HepG2 (cell line): ENCODE data around the gene RAB32. TPM values are rescaled to one million over a fixed set of nuclear protein-coding genes. Genes with fewer than 3 reads are reported as not detected.

Experiments used
- AGO1 ChIP-seq: fragments of 200-400 bp; formaldehyde crosslinking; IDR thresholded peaks from 2 replicates; pipeline ENCODE4 v1.6.1; 2017; ENCODE audit warnings: mild to moderate bottlenecking, low read depth, low read length, moderate library complexity; ENCODE audit not compliant: poor library complexity, severe bottlenecking
- ARHGAP35 ChIP-seq: sonication (generic); formaldehyde crosslinking; IDR thresholded peaks from 2 replicates; pipeline ENCODE4 v1.9.0; 2022; ENCODE audit warnings: mild to moderate bottlenecking, inconsistent platforms, moderate library complexity, missing genetic modification reagents, borderline replicate concordance
- HES4 ChIP-seq: sonication (generic); formaldehyde crosslinking; IDR thresholded peaks from 2 replicates; pipeline ENCODE4 v1.9.0; 2021; ENCODE audit warnings: mild to moderate bottlenecking, missing genetic modification reagents, borderline replicate concordance
- HNF4A ChIP-seq: sonication (generic); formaldehyde crosslinking; IDR thresholded peaks from 2 replicates; pipeline ENCODE4 v1.4.0; 2020; ENCODE audit warnings: missing genetic modification reagents
- MEIS2 ChIP-seq: sonication (generic); formaldehyde crosslinking; IDR thresholded peaks from 2 replicates; pipeline ENCODE4 v1.9.0; 2021; ENCODE audit warnings: mild to moderate bottlenecking, missing genetic modification reagents
- MZF1 ChIP-seq: sonication (generic); formaldehyde crosslinking; IDR thresholded peaks from 2 replicates; pipeline ENCODE4 v1.8.1; 2023; ENCODE audit warnings: mild to moderate bottlenecking, missing genetic modification reagents, borderline replicate concordance
- NR3C1 ChIP-seq: sonication (generic); formaldehyde crosslinking; IDR thresholded peaks from 2 replicates; pipeline ENCODE4 v1.4.0; 2020; ENCODE audit warnings: missing genetic modification reagents
- SPEN ChIP-seq: sonication (generic); formaldehyde crosslinking; IDR thresholded peaks from 2 replicates; pipeline ENCODE4 v1.5.1; 2020; ENCODE audit warnings: low read depth, mild to moderate bottlenecking, missing genetic modification reagents
- TBP ChIP-seq: sonication (generic); formaldehyde crosslinking; IDR thresholded peaks from 2 replicates; pipeline ENCODE4 v1.5.0; 2020; ENCODE audit warnings: missing genetic modification reagents
- TBX2 ChIP-seq: sonication (generic); formaldehyde crosslinking; IDR thresholded peaks from 2 replicates; pipeline ENCODE4 v1.5.0; 2020; ENCODE audit warnings: missing genetic modification reagents, mild to moderate bottlenecking, borderline replicate concordance
- ZFP41 ChIP-seq: sonication (generic); formaldehyde crosslinking; IDR thresholded peaks from 2 replicates; pipeline ENCODE4 v1.4.0; 2020; ENCODE audit warnings: mild to moderate bottlenecking, missing genetic modification reagents, borderline replicate concordance
- ZFY ChIP-seq: sonication (generic); formaldehyde crosslinking; IDR thresholded peaks from 2 replicates; pipeline ENCODE4 v1.4.0; 2020; ENCODE audit warnings: missing genetic modification reagents
- ZNF138 ChIP-seq: sonication (generic); formaldehyde crosslinking; IDR thresholded peaks from 2 replicates; pipeline ENCODE4 v1.5.0; 2020; ENCODE audit warnings: mild to moderate bottlenecking, low read depth, missing genetic modification reagents
- ZNF260 ChIP-seq: sonication (generic); formaldehyde crosslinking; IDR thresholded peaks from 2 replicates; pipeline ENCODE4 v1.4.0; 2020; ENCODE audit warnings: missing genetic modification reagents, low read depth, mild to moderate bottlenecking, borderline replicate concordance
- ZNF547 ChIP-seq: sonication (generic); formaldehyde crosslinking; IDR thresholded peaks from 2 replicates; pipeline ENCODE4 v1.5.1; 2020; ENCODE audit warnings: mild to moderate bottlenecking, missing genetic modification reagents
- ZNF616 ChIP-seq: sonication (generic); formaldehyde crosslinking; IDR thresholded peaks from 2 replicates; pipeline ENCODE4 v1.5.0; 2020; ENCODE audit warnings: low read depth, mild to moderate bottlenecking, missing genetic modification reagents
- ZNF703 ChIP-seq: sonication (generic); formaldehyde crosslinking; IDR thresholded peaks from 2 replicates; pipeline ENCODE4 v1.5.1; 2020; ENCODE audit warnings: missing genetic modification reagents, mild to moderate bottlenecking, moderate library complexity, borderline replicate concordance
- ZNF709 ChIP-seq: sonication (generic); formaldehyde crosslinking; IDR thresholded peaks from 2 replicates; pipeline ENCODE4 v1.5.0; 2020; ENCODE audit warnings: mild to moderate bottlenecking, missing genetic modification reagents
- ZNF790 ChIP-seq: sonication (generic); formaldehyde crosslinking; IDR thresholded peaks from 2 replicates; pipeline ENCODE4 v1.8.0; 2022; ENCODE audit warnings: missing genetic modification reagents, mild to moderate bottlenecking, borderline replicate concordance
- ZNF879 ChIP-seq: sonication (generic); formaldehyde crosslinking; IDR thresholded peaks from 2 replicates; pipeline ENCODE4 v1.8.1; 2023; ENCODE audit warnings: missing genetic modification reagents
- polyA plus RNA-seq, 8 experiments: library from polyadenylated mRNA; depleted of rRNA in 3 of 8; stranded (reverse) in 7 of 8; unstranded in 1 of 8; fragments of >200 nt; fragmentation: Illumina TruSeq in 4 of 8; extraction: Trizol in 4 of 8; gene quantifications; 2 replicates each; pipeline versions ENCODE4 v1.2.1 to v1.2.3, GENCODE V29; 2011 to 2016; ENCODE audit warnings: low read depth in 4 of 8, missing spikeins in 1 of 8, mixed read lengths in 1 of 8; ENCODE audit not compliant: insufficient read depth in 1 of 8
- total RNA-seq, 5 experiments: library from RNA; depleted of rRNA; stranded (reverse); fragments of >200 nt; fragmentation: Illumina TruSeq; extraction: Trizol; gene quantifications; 2 replicates each; pipeline ENCODE4 v1.2.3, GENCODE V29; 2016; ENCODE audit warnings: low read depth in 1 of 5
- TF ChIP-seq, protein P1 (sequence below): sonication (generic); formaldehyde crosslinking; IDR thresholded peaks from 2 replicates; pipeline ENCODE4 v1.4.0; 2020; ENCODE audit warnings: missing genetic modification reagents
- TF ChIP-seq, protein P2 (sequence below): sonication (generic); formaldehyde crosslinking; IDR thresholded peaks from 2 replicates; pipeline ENCODE4 v1.8.1; 2023; ENCODE audit warnings: mild to moderate bottlenecking, missing genetic modification reagents, borderline replicate concordance
- TF ChIP-seq, protein P3 (sequence below): sonication (generic); formaldehyde crosslinking; IDR thresholded peaks from 2 replicates; pipeline ENCODE4 v1.5.0; 2020; ENCODE audit warnings: missing genetic modification reagents
- TF ChIP-seq, protein P4 (sequence below): sonication (generic); formaldehyde crosslinking; IDR thresholded peaks from 2 replicates; pipeline ENCODE4 v1.8.0; 2022; ENCODE audit warnings: missing genetic modification reagents, low read depth, mild to moderate bottlenecking, borderline replicate concordance

Gene RAB32
- total and polyA plus RNA-seq, 2 of the 13 experiments (the other 11 are each of a cell fraction or from before 2014, with no cell fraction given), result 43.7 to 93.9 TPM

DNA sequence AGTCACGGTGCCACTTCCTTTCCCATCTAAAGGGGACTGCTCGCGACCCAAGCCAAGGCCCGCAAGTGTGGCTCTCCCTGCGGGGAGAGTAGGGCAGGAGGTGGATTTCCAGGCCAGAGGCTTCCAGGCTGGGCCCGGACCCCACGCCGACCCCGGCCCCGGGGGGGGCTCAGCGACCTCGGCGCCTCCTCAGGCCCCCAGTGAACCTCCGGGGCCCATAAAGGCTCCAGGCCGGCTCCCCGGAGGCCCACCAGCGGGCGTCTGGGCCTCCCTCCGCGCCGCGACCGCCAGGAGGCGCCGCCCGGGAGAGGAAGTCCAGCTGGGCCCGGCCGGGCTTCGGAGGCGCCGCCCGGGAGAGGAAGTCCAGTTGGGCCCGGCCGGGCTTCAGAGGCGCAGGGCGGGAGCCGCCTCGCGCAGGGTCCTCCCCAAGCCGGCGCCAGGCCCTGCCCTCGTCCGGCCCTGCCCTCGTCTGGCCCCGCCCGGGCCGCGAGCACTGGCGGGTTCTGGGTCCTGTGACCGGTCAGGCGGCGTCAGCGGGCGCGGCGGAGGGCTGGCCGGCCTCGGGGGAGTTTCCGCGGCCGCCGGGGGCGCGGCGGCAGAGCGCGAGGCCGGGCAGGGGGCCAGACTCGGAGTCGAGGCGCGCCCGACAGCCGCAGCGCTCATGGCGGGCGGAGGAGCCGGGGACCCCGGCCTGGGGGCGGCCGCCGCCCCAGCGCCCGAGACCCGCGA lies at the start of gene RAB32 (continued):
- no peak for TF ChIP-seq AGO1
- TF ChIP-seq NR3C1, result no peak
- TF ChIP-seq ZNF260 (CRISPR knock-in tag), result no peak
- TF ChIP-seq HNF4A (CRISPR knock-in tag), result no peak
- peak; percentile 83; the same call in 1 of the 2 replicates for TF ChIP-seq ZNF703 (CRISPR knock-in tag)
- peak; percentile 81; the same call in 1 of the 2 replicates for TF ChIP-seq SPEN (CRISPR knock-in tag)
- TF ChIP-seq ZFY (CRISPR knock-in tag), result peak; percentile 94
- no peak for TF ChIP-seq ZNF879 (CRISPR knock-in tag)
- no peak for TF ChIP-seq ZFP41 (CRISPR knock-in tag)
- 0 out of 2 replicates have a peak, but pooled peaks have one; percentile 20 for TF ChIP-seq HES4 (CRISPR knock-in tag)
- TF ChIP-seq ZNF790 (CRISPR knock-in tag), result peak; percentile 84; the same call in 1 of the 2 replicates
- peak; percentile 41 for TF ChIP-seq ZNF547 (CRISPR knock-in tag)
- 0 out of 2 replicates have a peak, but pooled peaks have one; percentile 15 for TF ChIP-seq ZNF138 (CRISPR knock-in tag)
- TF ChIP-seq, protein P1, sequence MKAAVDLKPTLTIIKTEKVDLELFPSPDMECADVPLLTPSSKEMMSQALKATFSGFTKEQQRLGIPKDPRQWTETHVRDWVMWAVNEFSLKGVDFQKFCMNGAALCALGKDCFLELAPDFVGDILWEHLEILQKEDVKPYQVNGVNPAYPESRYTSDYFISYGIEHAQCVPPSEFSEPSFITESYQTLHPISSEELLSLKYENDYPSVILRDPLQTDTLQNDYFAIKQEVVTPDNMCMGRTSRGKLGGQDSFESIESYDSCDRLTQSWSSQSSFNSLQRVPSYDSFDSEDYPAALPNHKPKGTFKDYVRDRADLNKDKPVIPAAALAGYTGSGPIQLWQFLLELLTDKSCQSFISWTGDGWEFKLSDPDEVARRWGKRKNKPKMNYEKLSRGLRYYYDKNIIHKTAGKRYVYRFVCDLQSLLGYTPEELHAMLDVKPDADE (CRISPR knock-in tag), result 0 out of 2 replicates have a peak, but pooled peaks have one; percentile 37
- TF ChIP-seq ARHGAP35 (CRISPR knock-in tag), result no peak; the same call in 1 of the 2 replicates
- peak; percentile 80; the same call in 1 of the 2 replicates for TF ChIP-seq ZNF616
- TF ChIP-seq MEIS2 (CRISPR knock-in tag), result peak; percentile 46; the same call in 1 of the 2 replicates
- TF ChIP-seq TBP (CRISPR knock-in tag), result no peak
- TF ChIP-seq, protein P2, sequence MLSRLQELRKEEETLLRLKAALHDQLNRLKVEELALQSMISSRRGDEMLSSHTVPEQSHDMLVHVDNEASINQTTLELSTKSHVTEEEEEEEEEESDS (CRISPR knock-in tag), result no peak
- TF ChIP-seq, protein P3, sequence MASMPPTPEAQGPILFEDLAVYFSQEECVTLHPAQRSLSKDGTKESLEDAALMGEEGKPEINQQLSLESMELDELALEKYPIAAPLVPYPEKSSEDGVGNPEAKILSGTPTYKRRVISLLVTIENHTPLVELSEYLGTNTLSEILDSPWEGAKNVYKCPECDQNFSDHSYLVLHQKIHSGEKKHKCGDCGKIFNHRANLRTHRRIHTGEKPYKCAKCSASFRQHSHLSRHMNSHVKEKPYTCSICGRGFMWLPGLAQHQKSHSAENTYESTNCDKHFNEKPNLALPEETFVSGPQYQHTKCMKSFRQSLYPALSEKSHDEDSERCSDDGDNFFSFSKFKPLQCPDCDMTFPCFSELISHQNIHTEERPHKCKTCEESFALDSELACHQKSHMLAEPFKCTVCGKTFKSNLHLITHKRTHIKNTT (CRISPR knock-in tag), result no peak
- peak; percentile 28; the same call in 1 of the 2 replicates for TF ChIP-seq TBX2
- no peak for TF ChIP-seq MZF1 (CRISPR knock-in tag)
- TF ChIP-seq ZNF709, result peak; percentile 71; the same call in 1 of the 2 replicates
- TF ChIP-seq, protein P4, sequence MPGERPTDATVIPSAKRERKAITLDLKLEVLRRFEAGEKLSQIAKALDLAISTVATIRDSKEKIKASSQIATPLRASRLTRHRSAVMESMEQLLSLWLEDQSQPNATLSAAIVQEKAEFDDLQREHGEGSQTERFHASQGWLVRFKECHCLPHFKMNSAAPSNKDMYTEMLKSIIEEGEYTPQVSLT (CRISPR knock-in tag), result no peak
